SK-N-MC (cell line): Measurements from ENCODE around the gene LAMC3.

ENCODE experiments used
- EZH2 ChIP-seq: fragments of 200-600 bp; sonication (generic); IDR thresholded peaks from one replicate; pipeline ENCODE4 v1.6.1; 2017; ENCODE audit warnings: antibody characterized with exemption
- POLR2AphosphoS5 ChIP-seq: IDR thresholded peaks from 2 replicates; pipeline ENCODE4 v1.6.1; 2012; ENCODE audit warnings: mild to moderate bottlenecking, low read depth, low read length, borderline replicate concordance

DNA sequence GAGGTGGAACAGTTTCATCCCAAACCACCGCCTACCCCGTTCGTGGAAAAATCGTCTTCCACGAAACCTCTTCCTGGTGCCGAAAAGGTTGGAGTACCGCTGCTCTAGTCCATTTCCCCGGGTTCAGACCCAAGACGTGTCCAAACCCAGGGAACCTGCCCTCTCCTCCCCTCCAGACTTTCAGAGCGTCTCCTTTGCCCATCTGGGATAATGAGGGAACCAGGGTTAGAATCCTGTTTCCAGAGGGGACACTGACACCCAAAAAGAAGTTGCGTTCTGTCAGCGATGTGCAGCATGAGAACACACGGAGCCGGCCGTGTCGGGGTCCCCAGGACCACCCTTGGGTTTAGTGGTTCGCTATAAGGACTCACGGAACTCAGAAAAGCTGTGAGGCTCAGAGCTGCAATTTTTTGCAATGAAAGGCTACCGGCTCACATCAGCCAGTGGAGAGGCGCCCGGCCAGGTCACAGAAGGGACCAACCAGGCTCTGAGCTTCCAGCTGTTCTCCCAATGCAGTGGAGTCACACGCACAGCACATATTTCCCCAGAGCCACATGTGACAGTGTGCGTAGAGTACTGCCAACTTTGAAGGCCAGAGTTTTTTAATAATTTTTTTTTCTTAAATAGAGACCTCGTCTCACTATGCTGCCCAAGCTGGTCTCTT is 19.4 kb downstream of the LAMC3 start:
- TF ChIP-seq POLR2AphosphoS5 (no peak), EZH2 (no peak)
